ENCODE data around the gene CHN2. TPM values are rescaled to one million over a fixed set of nuclear protein-coding genes. Genes with fewer than 3 reads are reported as not detected.

Gene CHN2
- total RNA-seq, 1 donor from 2014 or later = 1.6 TPM

GRCh38 chr7:29412912-29413311 is 218.3 kb downstream of the CHN2 start:
- ATAC-seq = no peak

- ATAC-seq = peak; percentile 20
Measured at GRCh38 chr7:29413626-29414136, 219.1 kb downstream of the CHN2 start.

DNA sequence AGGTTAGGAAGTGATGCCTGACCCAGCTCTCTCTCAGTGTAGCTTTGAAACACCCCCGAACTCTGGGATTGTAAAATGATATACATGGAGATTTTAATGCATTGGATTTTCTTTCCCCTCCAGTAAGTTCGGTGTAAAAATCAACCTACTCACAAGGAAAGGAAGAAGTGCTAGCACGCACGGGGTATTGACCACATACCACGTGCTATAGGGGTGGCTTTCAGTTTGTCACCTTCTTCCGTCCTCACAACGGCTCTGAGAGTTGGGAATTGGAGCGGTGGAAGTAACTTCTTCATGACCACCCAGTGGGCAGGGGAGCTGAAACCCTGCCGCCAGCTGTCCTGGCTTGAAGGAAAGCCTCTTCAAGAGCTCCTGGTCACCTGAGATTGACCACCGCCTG is 219.6 kb downstream of the CHN2 start:
- no peak for ATAC-seq

GRCh38 chr7:29415215-29415614 is 220.6 kb downstream of the CHN2 start:
- no peak for ATAC-seq

DNA sequence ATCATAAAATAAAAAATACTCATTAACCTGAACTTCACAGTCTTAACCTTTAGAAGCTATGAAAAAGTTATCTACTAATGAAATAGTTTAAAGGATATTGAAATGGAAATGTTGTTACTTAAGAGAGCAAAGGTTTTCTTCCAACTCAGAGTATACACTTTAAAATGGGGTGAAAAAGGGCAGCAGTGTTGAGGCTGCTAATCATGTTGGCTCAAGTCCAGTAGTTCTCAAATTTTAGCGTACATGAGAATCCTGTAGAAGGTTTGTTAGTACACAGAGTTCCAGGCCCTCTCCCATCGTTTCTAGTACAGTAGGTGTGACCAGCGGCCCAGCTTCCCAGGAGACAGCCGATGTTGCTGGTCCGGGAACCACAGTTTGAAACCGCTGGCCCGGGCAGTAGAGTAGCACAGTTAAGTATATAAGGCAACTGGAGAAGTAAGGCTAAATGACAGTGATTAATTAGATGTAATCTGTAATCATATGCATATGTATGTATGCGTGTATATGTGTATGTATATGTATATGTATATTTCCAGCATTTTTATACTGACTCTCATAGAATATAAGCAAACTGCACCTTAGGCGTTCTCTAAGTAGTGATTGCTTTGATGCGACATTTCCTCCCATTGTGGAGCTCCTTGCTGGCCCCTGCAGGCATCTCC is 221.8 kb downstream of the CHN2 start:
- no peak for ATAC-seq

GRCh38 chr7:29416938-29417305 is 222.3 kb downstream of the CHN2 start:
- no peak for ATAC-seq

DNA sequence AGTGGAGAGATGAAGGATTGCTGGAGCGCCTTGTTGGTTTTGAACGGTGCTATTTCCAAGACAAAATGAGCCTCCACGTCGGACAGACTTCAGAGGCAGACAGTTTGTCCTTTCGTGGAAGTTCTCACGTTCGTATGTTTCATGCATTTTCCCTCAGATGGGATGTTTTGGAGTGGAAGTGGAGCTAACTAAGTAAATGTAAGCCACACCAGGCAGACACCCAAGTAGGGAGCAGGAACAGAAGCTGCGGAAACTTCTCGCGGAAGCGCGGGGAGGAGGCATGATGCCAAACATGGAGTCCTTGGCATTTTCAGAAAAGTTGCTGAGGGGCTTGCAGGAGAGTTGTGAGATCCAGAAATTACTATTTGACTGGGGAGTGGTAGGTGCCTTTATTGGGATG is 223.5 kb downstream of the CHN2 start:
- no peak for ATAC-seq

- ATAC-seq = no peak
Measured at GRCh38 chr7:29418651-29419050, 224.1 kb downstream of the CHN2 start.

- ATAC-seq = no peak
Measured at GRCh38 chr7:29420011-29420410, 225.4 kb downstream of the CHN2 start.

DNA sequence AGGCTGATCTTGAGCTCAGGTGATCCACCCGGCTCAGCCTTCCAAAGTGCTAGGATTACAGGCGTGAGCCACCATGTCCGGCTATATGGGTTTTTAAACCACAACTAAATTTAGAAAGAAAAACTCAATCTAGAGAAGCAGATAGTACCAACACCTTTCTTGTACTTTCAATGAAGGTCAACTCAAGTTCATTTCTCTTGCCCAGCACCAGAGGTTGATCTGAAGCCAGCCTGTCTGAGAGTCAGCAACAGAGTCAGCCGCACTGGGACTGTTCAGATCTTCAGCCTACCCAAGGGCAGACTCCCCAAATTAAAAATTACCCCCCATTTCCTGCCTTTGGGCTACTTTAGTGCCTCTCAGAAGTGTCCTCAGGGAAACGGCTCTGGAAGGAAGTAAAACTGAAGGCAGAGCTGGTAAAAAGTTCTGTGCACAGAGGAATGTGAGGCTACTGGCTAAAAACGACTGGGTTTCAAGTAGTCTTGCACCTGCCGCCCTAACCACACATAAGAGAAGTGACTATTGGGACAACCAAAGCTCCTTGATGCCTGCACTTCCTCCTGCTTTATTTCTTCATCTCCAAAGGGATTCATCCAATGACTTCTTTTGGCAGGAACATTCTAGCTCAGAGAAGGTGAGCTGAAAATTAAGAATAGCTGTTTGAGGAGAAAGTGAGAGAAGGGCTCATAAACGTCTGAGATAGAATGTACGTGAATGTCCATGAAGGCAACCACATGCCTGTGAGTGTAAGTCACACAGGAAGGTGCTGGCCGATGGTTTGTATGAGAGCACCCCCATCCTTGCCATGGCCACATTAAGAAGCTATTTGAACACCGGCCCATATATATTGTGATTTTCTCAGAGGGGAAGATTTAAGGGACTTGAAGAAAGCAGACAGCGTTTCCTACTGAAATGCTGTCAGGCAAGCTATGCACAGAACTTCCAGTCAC is 226.7 kb downstream of the CHN2 start:
- no peak for ATAC-seq

- no peak for ATAC-seq
Measured at GRCh38 chr7:29422829-29423228, 228.3 kb downstream of the CHN2 start.

DNA sequence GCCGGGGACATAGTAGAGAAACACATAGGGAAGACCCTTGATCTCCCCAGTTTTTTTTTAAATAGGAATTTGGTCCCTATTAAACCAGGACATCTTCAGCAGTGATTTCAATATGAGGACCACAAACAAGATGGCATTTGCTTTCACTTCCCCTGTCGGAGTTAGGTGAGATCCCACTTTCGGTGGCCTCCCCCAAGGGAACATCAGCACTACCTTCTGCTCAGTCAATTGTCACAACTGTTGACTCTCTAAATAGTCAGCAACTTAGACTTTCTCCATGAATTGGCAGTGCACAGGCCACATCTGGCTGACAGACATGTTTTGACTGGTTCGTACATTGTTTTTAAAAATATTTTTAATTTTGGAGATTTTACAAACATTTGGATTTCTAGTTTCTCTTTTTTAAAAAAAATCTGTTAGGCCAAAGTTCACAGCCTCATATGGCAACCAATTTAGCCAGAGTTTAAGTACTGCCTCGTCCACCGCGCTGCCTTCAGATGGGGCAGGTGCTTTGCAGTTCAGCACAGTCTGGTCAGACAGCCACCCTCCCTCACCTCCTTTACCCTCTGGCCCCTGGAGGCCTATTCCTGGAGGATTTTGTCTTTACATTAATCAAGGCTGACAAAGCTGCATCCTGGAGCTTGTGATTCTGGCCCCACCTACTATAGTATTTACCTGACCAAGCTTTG is 229.9 kb downstream of the CHN2 start:
- no peak for ATAC-seq

DNA sequence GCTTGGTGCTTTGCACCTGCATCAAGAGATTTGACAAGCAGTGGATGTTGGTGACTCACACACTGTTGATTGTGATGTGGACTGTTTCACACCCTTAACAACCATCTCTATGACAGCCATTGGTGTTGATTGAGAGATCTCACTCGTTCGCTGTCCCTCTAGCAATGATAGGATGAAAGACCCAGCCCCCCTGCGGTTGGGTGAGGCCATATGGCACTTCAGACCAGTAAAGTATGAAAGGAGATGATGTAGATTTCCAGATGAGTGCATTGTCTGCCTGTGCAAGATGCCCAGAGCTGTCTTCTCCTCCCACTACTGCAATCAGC is 230.4 kb downstream of the CHN2 start:
- ATAC-seq = no peak

GRCh38 chr7:29426587-29426986 is 232.0 kb downstream of the CHN2 start:
- no peak for ATAC-seq

DNA sequence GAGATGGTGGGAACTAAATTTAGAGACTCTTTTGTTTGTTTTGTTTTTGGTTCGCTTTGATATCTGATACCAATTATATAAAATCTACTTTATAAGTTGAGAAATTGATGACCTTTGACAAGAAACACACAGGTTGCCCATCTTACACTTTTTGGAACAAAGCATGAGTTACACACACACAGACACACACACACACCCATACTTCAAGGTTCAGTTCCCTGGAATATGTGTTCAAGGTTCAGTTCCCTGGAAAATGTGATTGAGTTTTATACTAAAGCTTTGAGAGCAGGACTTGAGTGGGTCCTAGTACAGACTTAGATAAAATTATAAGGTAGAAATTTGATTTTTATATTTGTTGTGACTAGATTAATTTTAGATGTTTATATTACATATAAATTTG is 234.8 kb downstream of the CHN2 start:
- no peak for ATAC-seq

GRCh38 chr7:29430279-29430949 is 235.8 kb downstream of the CHN2 start:
- no peak for ATAC-seq

DNA sequence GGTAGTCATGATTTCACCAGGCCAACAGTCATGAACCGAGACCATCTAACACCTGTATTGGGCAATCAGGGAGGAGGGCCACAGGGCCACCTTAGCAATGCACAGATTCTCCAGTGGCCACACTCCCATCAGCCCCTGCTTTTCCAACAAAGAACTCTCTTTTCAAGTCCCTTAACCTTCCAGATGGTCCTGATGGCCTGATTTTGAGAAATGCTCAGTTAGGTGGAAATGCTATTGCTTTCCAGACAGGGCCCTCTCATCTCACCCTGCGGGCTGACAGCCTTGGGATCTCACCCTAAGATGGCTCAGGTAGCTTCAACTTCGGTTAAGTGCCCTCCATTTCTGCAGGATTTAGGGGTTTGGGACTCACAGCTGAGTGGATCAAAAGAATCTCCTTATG is 237.1 kb downstream of the CHN2 start:
- no peak for ATAC-seq

- ATAC-seq = no peak
Measured at GRCh38 chr7:29432721-29433120, 238.1 kb downstream of the CHN2 start.

GRCh38 chr7:29434380-29434768 is 239.8 kb downstream of the CHN2 start:
- no peak for ATAC-seq

- no peak for ATAC-seq
Measured at GRCh38 chr7:29435167-29435566, 240.6 kb downstream of the CHN2 start.

DNA sequence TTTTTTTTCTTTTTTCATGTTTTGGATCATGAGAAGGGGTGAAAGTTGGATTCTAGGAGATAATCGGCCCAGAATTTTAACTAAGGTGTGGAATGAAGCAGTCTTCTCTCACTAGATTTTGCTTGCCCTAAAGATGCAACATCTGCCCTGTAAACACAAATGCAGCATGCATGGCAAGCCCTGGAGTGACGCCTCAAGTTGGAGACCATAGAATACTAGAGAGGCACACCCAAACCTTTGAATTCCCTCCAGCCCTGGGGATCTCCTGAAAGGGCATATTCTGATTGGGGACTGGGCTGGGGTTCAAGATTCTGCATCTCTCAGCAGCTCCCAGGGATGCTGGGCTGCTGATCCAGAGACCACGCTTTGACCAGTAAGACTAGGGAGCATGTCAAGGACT is 241.3 kb downstream of the CHN2 start:
- ATAC-seq = no peak

DNA sequence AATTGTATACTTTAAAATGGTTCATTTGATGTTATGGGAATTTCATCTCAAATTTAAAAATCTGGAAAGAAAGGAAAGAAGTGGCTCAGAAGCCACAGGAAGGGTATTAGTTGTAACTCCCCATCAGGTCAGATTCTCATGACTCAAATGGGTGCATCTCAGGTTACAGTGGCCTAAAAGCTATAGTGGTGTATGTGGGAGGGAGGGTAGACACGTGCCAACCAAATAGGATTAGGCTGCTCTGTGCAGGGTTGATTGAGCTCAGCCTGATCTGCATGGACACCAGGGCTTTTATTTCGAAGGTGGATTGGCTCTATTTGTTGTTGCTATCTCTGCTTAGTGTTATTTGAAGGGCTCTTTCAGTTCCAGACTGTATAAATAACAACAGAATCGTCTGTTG is 247.6 kb downstream of the CHN2 start:
- ATAC-seq = no peak

DNA sequence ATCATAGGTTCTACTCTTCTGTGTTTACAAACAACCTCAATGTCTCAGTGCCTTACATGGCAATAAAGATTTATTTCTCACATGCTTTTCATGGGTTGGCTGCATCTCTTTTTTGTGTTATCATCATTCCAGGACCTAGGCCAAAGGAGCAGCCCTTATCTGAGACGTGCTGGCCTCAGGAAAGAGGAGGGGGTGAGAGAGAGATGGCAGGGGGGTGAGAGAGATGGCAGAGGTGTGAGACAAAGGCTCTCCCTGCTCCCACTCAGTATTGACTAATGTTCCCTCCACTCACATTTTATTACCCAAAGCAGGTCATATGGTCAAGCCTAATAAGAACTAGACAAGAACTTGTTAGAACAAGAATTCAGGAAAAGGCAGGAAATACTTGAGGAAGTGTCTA is 249.0 kb downstream of the CHN2 start:
- ATAC-seq = no peak
